ENCODE measurements around the gene TEPSIN. TPM values are rescaled to one million over a fixed set of nuclear protein-coding genes. Genes with fewer than 3 reads are reported as not detected.

TEPSIN gene
- total RNA-seq, 2 experiments from 2014 or later, result 28.2 to 32.2 TPM

DNA sequence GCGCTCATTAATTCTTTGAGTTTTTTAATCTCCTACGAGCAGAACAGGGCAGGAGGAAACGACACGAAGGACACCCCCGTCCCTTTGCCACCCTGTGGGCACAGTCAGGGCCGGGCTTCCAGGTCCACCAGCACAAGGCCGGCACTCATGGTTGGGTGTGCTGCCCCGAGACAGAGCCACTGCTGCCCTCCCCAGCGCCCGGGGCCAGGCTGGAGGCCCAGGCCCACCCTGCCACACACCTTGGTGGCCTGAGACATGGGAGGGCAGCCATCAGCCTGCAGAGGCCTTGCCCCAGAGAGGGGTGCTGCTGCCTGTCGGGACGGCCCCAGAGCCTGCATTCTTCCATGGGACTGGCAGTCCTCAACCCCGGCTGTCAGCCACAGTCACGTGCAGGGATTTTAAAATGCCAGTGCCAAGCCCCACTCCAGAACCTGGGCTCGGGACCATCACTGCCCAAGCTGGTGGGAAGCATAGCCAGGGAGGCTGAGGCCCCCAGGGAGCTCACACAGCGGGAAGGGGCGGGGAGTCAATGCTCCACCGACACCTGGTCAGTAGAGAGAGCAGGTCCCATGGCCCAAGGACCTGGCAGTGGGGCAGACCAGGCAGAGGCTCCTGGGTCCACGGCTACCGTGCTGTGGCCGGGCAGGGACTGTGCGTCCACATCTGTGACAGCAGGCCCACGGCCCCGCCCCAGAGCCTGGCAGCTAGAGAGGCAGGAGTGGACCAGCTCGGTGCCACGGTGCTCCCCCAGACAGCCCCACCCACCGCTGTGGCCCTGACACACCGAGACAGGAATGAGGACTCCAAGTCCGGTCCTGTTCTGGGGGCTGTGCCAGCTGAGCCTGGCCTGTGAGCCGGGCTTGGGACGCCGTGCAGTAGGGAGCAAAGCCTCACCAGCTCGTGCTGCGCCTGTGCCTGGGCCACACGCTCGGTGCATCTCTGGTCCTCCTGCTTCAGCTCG is 43.6 kb downstream of the TEPSIN start:
- no peaks in the 10 kb centered on the region for H3K4me1 Mint-ChIP-seq (ENCODE audit: low read depth)
- ChIA-PET CTCF (no interaction called here), POLR2A (no interaction called here)
- H3K27ac Mint-ChIP-seq, result no peak overlapping the region
- TF ChIP-seq CTCF (IDR thresholded peaks at IDR 0.05), result no peak
- H3K27me3 Mint-ChIP-seq, result no peaks in the 10 kb centered on the region
- DNase-seq (no peak), ATAC-seq (no peak)
- H3K9me3 Mint-ChIP-seq, result no peaks in the 10 kb centered on the region
- intact Hi-C loops (cut with micrococcal nuclease), result no loop called here
- no peak overlapping the region for H3K4me3 Mint-ChIP-seq
- H3K36me3 Mint-ChIP-seq (ENCODE audit: low read depth), result no peaks in the 10 kb centered on the region

DNA sequence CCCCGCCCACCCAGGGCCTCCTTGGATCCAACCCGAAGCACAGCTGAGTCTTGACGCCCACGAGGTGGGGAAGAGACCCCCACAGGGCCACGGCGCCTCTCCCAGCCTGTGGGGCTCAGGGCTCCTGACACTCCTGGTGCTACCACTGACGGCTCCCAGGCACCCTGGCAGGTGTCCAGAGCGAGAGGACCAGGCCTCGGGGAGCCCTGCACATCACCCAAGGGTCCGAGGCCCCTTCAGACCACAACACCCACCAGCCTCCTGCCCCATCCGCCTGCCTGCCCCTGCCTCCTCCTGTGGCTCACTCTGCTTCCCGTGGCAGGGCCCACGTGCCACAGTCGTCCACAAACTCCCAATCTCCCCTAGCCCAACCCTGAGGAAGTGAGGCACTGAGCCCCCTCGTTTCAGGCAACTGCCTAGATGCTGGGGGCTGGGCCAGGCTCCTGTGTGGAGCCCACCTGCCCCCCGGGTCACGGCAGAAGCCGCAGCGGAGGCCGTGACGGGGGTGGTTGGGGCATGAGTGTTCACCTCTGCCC is 44.6 kb downstream of the TEPSIN start:
- no peaks in the 10 kb centered on the region for H3K36me3 Mint-ChIP-seq (ENCODE audit: low read depth)
- POLR2A ChIA-PET, result no interaction called here
- H3K27ac Mint-ChIP-seq, result no peak overlapping the region
- H3K9me3 Mint-ChIP-seq, result no peaks in the 10 kb centered on the region
- no peak for DNase-seq
- no peak overlapping the region for H3K4me3 Mint-ChIP-seq
- CTCF ChIA-PET, result no interaction called here
- intact Hi-C loops (cut with micrococcal nuclease), result no loop called here
- ATAC-seq, result no peak
- TF ChIP-seq CTCF (IDR thresholded peaks at IDR 0.05), result no peak
- no peaks in the 10 kb centered on the region for H3K27me3 Mint-ChIP-seq
- H3K4me1 Mint-ChIP-seq (ENCODE audit: low read depth), result no peaks in the 10 kb centered on the region

DNA sequence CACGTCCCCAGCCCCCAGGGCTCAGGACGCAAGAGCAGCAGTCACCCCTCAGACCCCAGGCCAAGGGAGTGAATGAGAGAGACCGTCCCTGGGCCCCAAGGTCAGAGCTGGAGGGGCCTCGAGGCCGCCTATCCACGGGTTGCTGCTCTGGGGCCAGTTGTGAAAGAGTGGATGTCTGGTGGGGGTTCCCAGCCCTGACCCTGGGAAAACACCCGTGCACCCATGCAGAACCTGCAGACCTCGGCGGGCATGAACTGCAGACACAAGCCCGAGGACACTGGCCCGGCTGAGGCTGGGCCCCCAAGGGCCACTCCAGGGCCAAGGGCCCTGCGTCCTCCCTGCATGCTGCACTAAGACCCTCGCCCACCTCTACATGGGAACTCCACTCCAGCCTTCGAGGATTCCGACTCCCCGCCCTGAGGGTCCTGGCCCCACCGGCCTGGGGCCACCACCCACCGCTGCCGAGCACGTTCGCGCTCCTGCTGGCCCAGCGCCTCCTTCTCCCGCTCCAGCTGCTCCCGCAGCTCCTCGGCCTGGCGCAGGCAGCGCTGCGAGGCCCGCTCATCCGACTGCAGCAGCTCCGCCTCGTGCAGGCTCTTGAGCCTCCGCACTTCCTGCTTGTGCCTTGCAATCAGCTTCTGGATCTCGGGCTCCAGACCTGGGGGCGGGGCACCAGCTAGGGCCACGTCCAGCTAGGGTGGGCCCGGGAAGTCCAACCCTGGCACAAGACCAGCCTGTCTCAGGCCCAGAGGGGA is 45.2 kb downstream of the TEPSIN start:
- H3K36me3 Mint-ChIP-seq (ENCODE audit: low read depth), result no peaks in the 10 kb centered on the region
- POLR2A ChIA-PET, result no interaction called here

DNA sequence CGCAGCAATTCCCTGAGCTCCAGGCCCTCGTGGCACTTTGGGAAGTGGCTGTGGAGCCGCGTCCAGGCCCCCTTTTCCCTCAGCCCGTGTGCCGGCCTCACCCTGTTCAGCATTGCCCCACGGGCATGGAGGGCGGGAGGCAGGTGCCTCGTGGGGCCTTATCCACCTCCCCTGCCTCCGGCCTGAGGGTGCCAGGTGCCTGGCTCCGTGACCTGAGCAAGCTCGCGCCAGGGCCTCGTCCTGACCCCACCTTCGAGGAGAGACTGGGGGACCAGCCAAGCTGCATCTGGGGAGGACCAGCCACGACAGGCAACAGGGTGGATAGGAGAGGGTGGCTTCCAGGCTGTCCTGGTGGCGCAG is 45.8 kb downstream of the TEPSIN start:
- intact Hi-C loops (cut with micrococcal nuclease), result no loop called here
- H3K36me3 Mint-ChIP-seq (ENCODE audit: low read depth), result no peaks in the 10 kb centered on the region
- ATAC-seq, result no peak

More for the DNA sequence above, 45.2 kb downstream of the TEPSIN start:
- no peaks in the 10 kb centered on the region for H3K4me1 Mint-ChIP-seq (ENCODE audit: low read depth)
- no peak for TF ChIP-seq CTCF (IDR thresholded peaks at IDR 0.05)
- DNase-seq (no peak), ATAC-seq (no peak)
- no peak overlapping the region for H3K4me3 Mint-ChIP-seq
- no peaks in the 10 kb centered on the region for H3K9me3 Mint-ChIP-seq
- CTCF ChIA-PET, result no interaction called here
- no peaks in the 10 kb centered on the region for H3K27me3 Mint-ChIP-seq
- intact Hi-C loops (cut with micrococcal nuclease), result no loop called here
- no peak overlapping the region for H3K27ac Mint-ChIP-seq

More for the DNA sequence above, 45.8 kb downstream of the TEPSIN start:
- POLR2A ChIA-PET, result no interaction called here
- Mint-ChIP-seq H3K9me3 (no peaks in the 10 kb centered on the region), H3K27me3 (no peaks in the 10 kb centered on the region), H3K4me3 (no peak overlapping the region), H3K4me1 (ENCODE audit: low read depth) (no peaks in the 10 kb centered on the region), H3K27ac (no peak overlapping the region)
- TF ChIP-seq CTCF (IDR thresholded peaks at IDR 0.05), result no peak
- no peak for DNase-seq
- CTCF ChIA-PET, result no interaction called here
